HepG2 (cell line): ENCODE measurements around the gene ARL6.

Experiments used
- ASH2L ChIP-seq: fragments of 300-600, 200-600 bp; sonication (generic); IDR thresholded peaks from 2 replicates; pipeline ENCODE4 v1.7.0; 2017; ENCODE audit warnings: low read depth, mild to moderate bottlenecking, moderate library complexity, mixed read lengths, low read length; ENCODE audit not compliant: insufficient read length
- DNMT1 ChIP-seq: sonication (generic); formaldehyde crosslinking; IDR thresholded peaks from 2 replicates; pipeline ENCODE4 v1.5.1; 2020; ENCODE audit warnings: mild to moderate bottlenecking, missing genetic modification reagents
- FOXM1 ChIP-seq: sonication (generic); formaldehyde crosslinking; IDR thresholded peaks from 2 replicates; pipeline ENCODE4 v1.5.0; 2020; ENCODE audit warnings: missing genetic modification reagents
- HNRNPUL1 ChIP-seq: fragments of 200-400 bp; formaldehyde crosslinking; IDR thresholded peaks from 2 replicates; pipeline ENCODE4 v1.6.1; 2017; ENCODE audit warnings: low read depth, mild to moderate bottlenecking, low read length, moderate library complexity
- JUN ChIP-seq: sonication (generic); formaldehyde crosslinking; IDR thresholded peaks from 2 replicates; pipeline ENCODE4 v1.4.0; 2020; ENCODE audit warnings: mild to moderate bottlenecking, missing genetic modification reagents
- RFXANK ChIP-seq: IDR thresholded peaks from 2 replicates; pipeline ENCODE4 v1.6.1; 2016
- TCF12 ChIP-seq, 2 experiments: fragments of 450-650 bp in 1 of 2; sonication (generic) in 1 of 2; formaldehyde crosslinking in 1 of 2; IDR thresholded peaks; 2 replicates each; pipeline versions ENCODE4 v1.6.1 to v1.8.0; 2017 to 2022; ENCODE audit warnings: antibody characterized with exemption in 1 of 2, mild to moderate bottlenecking in 1 of 2, missing genetic modification reagents in 1 of 2, moderate library complexity in 1 of 2
- TCF7 ChIP-seq: sonication (generic); IDR thresholded peaks from 2 replicates; pipeline ENCODE4 v1.6.1; 2016; ENCODE audit warnings: antibody characterized with exemption, low read depth
- TP53 ChIP-seq: sonication (generic); formaldehyde crosslinking; conservative IDR thresholded peaks from 2 replicates; pipeline ENCODE4 v1.4.0; 2020; ENCODE audit warnings: missing genetic modification reagents
- ZNF263 ChIP-seq: sonication (generic); formaldehyde crosslinking; IDR thresholded peaks from 2 replicates; pipeline ENCODE4 v1.4.0; 2020; ENCODE audit warnings: missing genetic modification reagents
- TF ChIP-seq, protein P1 (sequence below): sonication (generic); formaldehyde crosslinking; IDR thresholded peaks from 2 replicates; pipeline ENCODE4 v1.5.0; 2020; ENCODE audit warnings: mild to moderate bottlenecking, missing genetic modification reagents, moderate library complexity

DNA sequence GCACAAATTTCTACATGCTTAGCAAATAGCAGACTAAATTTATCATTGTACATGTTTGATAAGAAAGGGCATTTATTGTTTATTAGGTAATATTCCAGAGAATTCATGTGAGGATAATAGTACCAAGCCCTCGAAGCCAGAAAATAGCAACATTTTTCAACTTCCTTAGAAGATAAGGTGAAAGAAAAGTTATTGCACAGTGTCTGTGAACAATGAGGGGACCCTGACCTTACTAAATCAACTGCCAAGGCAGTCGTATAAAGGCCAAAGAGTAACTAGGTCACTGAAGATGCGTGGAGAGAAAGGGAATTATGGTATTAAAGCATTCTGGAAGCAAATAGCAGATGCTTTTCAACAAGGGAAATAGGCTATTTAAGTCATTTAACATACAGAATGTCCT lies 20.3 kb upstream of the ARL6 start:
- TF ChIP-seq TP53 (CRISPR knock-in tag), result no peak
- TF ChIP-seq, protein P1, sequence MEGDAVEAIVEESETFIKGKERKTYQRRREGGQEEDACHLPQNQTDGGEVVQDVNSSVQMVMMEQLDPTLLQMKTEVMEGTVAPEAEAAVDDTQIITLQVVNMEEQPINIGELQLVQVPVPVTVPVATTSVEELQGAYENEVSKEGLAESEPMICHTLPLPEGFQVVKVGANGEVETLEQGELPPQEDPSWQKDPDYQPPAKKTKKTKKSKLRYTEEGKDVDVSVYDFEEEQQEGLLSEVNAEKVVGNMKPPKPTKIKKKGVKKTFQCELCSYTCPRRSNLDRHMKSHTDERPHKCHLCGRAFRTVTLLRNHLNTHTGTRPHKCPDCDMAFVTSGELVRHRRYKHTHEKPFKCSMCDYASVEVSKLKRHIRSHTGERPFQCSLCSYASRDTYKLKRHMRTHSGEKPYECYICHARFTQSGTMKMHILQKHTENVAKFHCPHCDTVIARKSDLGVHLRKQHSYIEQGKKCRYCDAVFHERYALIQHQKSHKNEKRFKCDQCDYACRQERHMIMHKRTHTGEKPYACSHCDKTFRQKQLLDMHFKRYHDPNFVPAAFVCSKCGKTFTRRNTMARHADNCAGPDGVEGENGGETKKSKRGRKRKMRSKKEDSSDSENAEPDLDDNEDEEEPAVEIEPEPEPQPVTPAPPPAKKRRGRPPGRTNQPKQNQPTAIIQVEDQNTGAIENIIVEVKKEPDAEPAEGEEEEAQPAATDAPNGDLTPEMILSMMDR, result no peak
- TF ChIP-seq HNRNPUL1, result no peak
- no peak for TF ChIP-seq JUN (CRISPR knock-in tag)
- TF ChIP-seq ZNF263 (CRISPR knock-in tag), result no peak
- no peak for TF ChIP-seq DNMT1 (CRISPR knock-in tag)
- no peak for TF ChIP-seq TCF7
- no peak for TF ChIP-seq TCF12 (IDR thresholded peaks at IDR 0.05)
- TF ChIP-seq TCF12 (CRISPR knock-in tag; IDR thresholded peaks at IDR 0.05), result no peak
- TF ChIP-seq RFXANK, result no peak
- no peak for TF ChIP-seq ASH2L
- TF ChIP-seq FOXM1, result no peak
